GM19324 (cell line): ENCODE results near the gene FTL.
A peak's percentile ranks its signal among the peaks of the same experiment; 100 is the strongest.
"Not testable (repeated sequence)": the region's sequence is repeated elsewhere in the genome, so short reads cannot be mapped to it uniquely, and the experiment has no call there.

Experiments
- ATAC-seq: cut with Tn5 transposase; IDR thresholded peaks from one replicate; pipeline ENCODE4 v1.9.1; 2021; ENCODE audit warnings: mild to moderate bottlenecking, moderate library complexity; ENCODE audit not compliant: unreplicated experiment, low FRiP score

Gene FTL

DNA sequence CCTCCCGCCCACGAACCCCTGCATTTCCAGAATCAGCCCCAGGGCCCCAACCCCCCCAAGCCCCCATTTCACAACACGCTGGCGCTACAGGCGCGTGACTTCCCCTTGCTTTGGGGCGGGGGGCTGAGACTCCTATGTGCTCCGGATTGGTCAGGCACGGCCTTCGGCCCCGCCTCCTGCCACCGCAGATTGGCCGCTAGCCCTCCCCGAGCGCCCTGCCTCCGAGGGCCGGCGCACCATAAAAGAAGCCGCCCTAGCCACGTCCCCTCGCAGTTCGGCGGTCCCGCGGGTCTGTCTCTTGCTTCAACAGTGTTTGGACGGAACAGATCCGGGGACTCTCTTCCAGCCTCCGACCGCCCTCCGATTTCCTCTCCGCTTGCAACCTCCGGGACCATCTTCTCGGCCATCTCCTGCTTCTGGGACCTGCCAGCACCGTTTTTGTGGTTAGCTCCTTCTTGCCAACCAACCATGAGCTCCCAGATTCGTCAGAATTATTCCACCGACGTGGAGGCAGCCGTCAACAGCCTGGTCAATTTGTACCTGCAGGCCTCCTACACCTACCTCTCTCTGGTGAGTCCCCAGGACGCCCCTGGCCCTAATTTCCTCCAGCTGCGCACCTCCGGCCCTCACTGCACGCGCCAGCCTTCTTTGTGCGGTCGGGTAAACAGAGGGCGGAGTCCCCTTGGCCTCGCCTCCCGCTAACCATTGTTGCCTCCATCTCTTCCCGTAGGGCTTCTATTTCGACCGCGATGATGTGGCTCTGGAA lies at the start of gene FTL:
FTL (plus strand) TSS at position 270 of the 766 bp plus-strand sequence; CDS start at position 469, 199 bp downstream.
- peak; percentile 64 for ATAC-seq

DNA sequence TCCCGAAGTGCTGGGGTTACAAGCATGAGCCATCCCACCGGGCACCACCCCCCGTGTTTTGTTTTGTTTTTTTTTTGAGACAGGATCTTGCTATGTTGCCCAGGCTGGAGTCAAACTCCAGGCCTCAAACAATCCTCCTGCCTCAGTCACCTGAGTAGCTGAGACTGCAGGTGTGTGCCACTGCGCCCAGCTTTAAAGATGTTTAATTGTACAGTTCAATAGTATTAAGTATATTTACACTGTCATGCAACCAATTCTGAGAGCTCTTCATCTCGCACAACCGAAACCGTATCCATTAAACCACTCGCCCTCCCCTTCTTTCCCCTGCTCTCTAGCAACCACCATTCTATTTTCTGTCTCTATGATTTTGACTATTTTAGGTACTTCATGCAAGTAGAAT lies 49.4 kb upstream of the FTL start:
- no peak for ATAC-seq

DNA sequence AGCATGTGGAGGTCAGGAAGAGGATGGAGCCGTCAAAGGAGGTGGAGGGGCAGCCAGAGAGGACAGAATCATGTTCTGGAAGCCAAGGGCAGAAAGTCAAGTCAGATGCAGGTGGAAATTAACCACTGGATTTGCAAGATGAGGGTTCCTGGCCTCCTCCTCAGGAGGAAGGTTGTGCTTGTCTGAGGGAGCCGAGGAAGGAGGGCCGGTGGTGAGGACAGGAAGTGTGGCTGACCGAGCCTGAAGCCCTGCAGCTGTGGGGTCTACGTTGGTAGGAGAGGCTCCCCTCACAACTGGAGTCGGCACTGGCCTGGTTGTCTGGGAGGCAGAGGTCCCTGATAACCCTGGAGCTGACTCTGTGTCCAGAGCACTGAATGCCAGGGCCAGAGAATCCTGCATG lies 47.0 kb upstream of the FTL start:
- no peak for ATAC-seq

DNA sequence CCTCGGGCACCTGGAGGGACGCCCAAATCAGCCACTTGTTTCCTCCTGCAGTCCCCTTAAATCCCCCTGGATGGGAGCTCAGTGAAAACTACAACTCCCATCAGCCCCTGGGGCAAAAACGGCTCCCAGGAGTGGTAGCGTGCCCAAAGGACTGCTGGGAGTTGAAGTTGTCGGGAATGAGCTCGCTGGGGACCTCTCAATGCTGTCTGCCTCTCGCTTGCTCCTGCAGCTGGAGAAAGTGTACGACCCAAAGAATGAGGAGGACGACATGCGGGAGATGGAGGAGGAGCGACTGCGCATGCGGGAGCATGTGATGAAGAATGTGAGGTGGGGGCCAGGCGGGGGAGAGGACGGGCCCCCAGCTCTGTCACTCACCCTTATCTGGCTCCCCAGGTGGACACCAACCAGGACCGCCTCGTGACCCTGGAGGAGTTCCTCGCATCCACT lies 46.3 kb upstream of the FTL start:
- ATAC-seq, result no peak

DNA sequence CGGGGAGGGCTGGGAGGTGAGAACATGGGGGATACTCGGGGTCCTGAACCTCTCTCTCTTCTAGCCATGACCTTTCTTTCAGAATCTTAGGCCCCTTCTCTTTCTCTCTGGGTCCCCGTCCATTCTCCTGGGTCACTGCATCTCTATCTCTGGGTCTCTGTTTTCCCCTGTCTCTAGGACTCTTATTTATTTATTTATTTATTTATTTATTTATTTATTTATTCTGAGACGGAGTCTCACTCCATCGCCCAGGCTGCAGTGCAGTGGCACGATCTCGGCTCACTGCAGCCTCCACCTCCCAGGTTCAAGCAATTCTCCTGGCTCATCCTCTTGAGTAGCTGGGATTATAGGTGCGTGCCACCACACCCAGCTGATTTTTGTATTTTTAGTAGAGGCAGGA lies 45.8 kb upstream of the FTL start:
- not testable (repeated sequence) for ATAC-seq

DNA sequence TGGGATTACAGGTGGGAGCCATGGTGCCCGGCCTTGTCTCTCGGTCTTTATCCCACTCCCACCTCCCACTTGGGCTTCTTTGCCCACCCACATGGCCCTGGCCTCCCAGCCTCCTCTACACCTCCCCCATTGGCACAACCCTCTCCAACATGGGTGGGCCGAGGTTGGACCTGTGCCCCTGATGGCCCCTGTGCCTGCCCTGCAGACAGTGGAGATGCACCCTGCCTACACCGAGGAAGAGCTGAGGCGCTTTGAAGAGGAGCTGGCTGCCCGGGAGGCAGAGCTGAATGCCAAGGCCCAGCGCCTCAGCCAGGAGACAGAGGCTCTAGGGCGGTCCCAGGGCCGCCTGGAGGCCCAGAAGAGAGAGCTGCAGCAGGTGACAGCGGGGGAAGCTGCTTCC lies 44.2 kb upstream of the FTL start:
- no peak for ATAC-seq

DNA sequence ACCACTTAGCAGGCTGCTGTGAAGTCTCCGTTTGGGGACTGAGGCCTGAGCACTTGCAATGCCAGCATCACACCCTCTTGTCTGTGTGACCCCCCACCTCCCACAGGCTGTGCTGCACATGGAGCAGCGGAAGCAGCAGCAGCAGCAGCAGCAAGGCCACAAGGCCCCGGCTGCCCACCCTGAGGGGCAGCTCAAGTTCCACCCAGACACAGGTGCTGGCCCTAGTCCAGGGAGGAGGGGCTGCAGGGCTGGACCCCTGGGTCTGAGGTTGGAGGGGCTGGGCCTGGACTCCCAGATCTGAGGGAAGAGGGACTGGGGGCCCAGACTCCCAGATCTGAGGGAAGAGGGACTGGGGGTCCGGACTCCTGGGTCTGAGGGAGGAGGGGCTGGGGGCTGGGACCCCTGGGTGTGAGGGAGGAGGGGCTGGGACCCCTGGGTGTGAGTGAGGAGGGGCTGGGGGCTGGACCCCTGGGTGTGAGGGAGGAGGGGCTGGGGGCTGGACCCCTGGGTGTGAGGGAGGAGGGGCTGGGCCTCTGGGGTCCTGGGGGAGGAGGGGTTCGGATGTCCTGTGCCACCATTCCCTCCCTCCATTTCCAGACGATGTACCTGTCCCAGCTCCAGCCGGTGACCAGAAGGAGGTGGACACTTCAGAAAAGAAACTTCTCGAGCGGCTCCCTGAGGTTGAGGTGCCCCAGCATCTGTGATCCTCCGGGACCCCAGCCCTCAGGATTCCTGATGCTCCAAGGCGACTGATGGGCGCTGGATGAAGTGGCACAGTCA lies 43.2 kb upstream of the FTL start:
- ATAC-seq, result no peak

DNA sequence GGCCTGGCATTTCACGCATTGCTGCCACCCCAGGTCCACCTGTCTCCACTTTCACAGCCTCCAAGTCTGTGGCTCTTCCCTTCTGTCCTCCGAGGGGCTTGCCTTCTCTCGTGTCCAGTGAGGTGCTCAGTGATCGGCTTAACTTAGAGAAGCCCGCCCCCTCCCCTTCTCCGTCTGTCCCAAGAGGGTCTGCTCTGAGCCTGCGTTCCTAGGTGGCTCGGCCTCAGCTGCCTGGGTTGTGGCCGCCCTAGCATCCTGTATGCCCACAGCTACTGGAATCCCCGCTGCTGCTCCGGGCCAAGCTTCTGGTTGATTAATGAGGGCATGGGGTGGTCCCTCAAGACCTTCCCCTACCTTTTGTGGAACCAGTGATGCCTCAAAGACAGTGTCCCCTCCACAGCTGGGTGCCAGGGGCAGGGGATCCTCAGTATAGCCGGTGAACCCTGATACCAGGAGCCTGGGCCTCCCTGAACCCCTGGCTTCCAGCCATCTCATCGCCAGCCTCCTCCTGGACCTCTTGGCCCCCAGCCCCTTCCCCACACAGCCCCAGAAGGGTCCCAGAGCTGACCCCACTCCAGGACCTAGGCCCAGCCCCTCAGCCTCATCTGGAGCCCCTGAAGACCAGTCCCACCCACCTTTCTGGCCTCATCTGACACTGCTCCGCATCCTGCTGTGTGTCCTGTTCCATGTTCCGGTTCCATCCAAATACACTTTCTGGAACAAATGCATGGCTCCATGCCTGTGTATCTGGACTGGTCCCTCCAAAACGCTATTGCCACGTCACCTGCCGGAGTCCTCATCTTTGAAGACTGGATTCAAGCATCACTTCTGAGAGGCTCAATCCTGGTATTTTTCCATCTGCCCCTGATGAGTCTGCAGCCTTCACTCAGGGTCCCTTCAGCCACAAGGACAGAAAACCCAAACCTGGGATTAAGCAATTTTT lies 42.3 kb upstream of the FTL start:
- no peak for ATAC-seq

DNA sequence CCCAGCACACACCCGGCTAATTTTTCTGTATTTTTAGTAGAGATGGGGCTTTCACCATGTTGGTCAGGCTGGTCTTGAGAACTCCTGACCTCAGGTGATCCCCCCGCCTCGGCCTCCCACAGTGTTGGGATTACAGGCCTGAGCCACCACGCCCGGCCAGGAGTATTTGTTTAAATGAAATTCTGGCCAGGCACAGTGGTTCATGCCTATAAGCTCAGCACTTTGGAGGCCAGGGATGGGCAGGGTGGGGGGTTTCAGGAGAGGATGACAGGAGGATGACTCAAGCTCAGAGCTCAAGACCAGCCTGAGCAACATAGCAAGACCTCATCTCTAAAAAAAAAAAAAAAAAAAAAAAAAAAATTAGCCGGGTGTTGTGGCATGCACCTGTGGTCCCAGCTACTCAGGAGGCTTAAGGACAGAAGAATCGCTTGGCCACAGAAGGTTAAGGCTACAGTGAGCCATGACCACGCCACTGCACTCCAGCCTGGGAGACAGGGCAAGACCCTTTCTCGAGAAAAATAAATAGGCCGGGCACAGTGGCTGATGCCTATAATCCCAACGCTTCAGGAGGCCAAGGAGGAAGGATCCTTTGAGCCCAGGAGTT lies 39.8 kb upstream of the FTL start:
- no peak for ATAC-seq

DNA sequence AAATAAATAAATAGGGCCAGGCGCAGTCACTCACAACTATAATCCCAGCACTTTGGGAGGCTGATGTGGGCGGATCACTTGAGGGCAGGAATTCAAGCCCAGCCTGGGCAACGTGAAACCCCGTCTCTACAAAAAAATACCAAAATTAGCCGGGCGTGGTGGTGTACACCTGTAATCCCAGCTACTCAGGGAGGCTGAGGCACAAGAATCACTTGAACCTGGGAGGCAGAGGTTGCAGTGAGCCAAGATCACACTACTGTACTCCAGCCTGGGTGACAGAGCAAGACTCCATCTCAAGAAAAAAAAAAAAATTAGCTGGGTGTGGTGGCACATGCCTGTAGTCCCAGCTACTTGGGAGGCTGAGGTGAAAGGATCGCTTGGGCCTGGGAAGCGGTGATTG lies 39.2 kb upstream of the FTL start:
- ATAC-seq, result not testable (repeated sequence)

DNA sequence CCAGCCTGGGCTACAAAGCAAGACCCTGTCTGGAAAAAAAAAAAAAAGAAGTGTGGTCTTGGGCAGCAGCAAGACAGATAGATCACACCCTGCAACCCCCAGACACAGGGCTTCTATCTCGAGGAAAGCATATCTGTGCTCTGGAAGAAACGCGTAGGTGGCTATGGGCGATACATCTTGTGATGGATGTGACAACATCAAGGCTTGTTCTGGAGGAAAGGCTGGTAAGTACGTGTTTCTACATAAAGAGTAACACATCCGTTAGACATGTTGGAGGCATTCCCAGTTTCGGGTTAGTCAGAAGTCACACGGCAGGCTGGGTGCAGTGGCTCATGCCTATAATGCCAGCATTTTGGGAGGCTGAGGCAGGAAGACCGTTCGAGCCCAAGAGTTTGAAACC lies 38.2 kb upstream of the FTL start:
- ATAC-seq, result no peak

DNA sequence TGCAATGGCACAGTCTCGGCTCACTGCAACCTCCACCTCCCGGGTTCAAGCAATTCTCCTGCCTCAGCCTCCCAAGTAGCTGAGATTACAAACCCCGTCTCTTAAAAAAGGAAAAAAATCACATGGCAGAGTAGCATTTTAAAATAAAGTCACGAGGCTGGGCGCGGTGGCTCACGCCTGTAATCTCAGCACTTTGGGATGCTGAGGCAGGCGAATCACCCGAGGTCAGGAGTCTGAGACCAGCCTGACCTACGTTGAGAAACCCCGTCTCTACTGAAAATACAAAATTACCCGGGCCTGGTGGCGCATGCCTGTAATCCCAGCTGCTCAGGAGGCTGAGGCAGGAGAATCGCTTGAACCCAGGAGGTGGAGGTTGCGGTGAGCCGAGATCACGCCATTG lies 37.4 kb upstream of the FTL start:
- ATAC-seq, result not testable (repeated sequence)

DNA sequence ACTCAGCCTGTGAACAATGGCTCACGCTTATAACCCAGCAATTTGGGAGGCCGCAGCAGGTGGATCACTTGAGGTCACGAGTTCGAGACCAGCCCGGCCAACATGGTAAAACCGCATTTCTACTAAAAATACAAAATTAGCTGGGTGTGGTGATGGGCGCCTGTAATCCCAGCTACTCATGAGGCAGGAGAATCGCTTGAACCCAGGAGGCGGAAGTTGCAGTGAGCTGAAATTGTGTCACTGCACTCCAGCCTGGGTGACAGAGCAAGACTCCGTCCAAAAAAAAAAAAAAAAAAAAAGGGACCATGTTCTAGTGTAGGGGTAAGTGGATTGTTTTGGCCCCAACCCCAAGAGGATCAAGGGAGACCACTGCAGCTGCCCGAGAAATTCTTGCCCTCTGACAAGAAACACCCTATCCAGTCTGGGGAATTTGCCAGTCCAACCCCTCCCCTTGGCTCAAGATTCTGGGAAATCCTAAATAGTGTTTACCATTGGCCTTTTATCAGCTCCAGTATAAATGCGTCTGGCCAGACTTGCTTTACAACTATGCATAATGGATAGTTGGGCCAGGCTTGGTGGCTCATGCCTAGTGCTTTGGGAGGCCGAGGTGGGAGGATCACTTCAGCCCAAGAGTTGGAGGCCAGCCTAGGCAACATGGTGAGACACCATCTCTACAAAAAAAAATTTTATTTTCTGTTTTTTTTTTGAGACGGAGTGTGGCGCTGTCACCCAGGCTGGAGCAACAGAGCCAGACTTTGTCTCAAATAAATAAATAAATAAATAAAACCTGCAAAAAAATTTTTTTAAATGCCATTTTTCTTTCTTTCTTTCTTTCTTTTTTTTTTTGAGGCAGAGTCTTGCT lies 36.7 kb upstream of the FTL start:
- ATAC-seq, result no peak

DNA sequence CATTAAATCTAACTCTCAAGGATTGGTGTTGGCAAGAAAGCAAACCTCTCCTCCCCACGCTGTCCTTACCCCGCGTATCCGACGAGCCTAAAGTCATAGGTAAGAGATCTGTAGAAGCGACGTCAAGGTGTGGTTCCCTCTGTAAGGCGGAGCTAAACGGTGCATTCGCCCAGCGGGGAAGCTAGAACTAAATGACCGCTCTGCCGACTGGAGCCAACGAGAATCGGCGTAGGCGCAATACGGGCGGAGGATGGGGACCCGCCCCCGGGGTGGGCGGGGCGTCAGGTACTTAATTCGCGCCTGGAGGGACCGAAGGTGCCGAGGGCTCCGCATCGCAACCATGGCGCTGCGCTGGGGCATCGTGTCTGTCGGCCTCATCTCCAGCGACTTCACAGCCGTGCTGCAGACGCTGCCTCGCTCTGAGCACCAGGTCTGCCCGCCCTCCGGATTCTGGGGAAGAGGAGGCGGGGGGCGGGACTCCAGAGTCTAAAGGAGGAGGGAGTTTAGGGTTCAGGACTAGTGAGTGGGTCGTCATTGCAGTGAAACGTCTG lies 31.7 kb upstream of the FTL start, which contains the start of gene DHDH:
DHDH (plus strand) TSS at position 318 of the 551 bp plus-strand sequence; CDS start at position 341, 23 bp downstream.
- peak; percentile 44 for ATAC-seq

DNA sequence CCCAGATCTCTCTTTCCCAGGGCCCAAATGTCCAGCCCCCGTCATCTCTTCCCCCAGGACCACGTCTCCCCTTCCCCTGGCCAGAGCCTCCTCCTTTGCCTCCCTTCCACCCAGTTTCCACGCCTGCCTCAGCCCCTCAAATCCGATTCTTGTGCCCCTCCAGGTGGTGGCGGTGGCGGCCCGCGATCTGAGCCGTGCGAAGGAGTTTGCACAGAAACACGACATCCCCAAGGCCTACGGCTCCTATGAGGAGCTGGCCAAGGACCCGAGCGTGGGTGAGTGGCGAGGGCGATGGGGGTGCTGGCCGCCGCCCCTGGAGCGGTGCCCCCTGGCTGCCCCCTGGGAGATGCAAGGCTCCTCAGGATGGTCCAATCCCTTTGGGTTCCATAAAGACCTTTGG lies 30.3 kb upstream of the FTL start:
- no peak for ATAC-seq

DNA sequence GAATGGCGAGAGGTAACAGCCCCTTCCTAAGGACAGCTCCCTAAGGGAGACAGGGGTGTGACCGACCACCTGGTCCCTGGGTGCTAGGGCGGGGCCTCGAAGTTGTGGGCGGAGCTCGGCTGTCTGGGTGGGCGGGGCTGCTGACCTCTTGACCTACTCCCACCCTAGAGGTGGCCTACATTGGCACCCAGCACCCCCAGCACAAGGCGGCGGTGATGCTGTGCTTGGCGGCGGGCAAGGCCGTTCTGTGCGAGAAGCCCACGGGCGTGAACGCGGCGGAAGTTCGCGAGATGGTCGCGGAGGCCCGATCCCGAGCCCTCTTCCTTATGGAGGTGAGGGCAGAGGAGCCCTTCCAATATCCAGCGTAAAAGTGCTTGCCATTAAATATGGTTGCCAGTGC lies 29.2 kb upstream of the FTL start:
- no peak for ATAC-seq

DNA sequence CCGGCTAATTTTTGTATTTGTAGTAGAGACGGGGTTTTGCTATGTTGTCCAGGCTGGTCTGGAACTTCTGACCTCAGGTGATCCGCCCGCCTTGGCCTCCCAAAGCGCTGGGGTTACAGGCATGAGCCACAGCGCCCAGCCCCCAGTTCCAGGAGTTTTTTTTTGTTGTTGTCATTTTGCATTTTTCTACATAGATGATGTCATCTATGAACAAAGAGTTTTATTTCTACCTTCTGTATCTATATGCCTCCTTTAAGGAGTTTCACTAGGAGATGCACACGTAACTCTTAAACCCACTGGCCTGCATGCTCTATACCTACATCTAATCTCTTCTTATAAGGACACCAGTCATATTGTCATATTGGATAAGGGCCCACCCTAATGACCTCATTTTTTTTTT lies 26.9 kb upstream of the FTL start:
- ATAC-seq, result no peak

DNA sequence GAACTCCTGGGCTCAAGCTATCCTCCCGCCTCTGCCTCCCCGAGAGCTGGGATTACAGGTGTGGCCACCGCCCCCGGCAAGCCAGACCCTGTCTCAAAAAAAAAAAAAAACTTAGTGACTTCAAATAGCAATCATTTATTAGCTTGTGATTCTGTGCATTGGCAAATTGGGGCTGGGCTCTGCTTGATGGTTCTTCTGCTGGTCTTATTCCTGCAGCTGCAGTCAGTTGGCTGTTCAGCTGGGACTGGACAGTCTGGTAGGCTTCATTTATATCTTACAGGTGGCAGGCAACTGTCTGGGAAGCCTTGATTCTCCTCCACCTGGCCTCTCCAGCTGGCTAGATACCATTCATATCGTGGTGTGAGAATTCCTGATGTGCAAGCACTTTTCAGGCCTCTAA lies 24.2 kb upstream of the FTL start:
- no peak for ATAC-seq

DNA sequence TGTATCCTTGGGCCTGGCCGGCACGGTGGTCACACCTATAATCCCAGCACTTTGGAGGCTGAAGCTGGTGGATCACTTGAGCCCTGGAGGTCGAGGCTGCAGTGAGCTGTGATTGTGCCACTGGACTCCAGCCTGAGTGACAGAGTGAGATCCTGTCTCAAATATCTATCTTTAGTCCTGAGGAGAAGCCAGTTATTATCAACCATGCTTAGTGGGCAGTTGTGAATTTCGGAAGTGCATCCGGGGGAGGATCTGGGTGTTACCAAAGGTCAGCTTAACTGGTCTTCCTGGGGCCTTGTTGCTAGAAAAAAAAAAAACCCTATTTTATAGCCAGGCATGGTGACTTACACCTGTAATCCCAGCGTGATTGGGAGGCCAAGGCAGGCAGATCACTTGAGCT lies 22.0 kb upstream of the FTL start:
- ATAC-seq, result no peak
